Tibial nerve (tissue), 4 donors: ENCODE results near the gene SLC39A6. TPM values are rescaled to one million over a fixed set of nuclear protein-coding genes. Genes with fewer than 3 reads are reported as not detected.
"Not testable (repeated sequence)": the region's sequence is repeated elsewhere in the genome, so short reads cannot be mapped to it uniquely, and the experiment has no call there.

Source experiments
- DNase-seq, 2 donors: peaks; one replicate each; pipeline ENCODE4 v3.0.0-alpha.2; 2019; ENCODE audit warnings: low spot score in 2 of 2
- H3K27ac ChIP-seq, 4 donors: fragments of 200-600 bp; sonication (generic) in 3 of 4; one replicate each; pipeline ENCODE4 v1.5.1; 2017 to 2019; ENCODE audit warnings: mild to moderate bottlenecking in 1 of 4
- H3K27me3 ChIP-seq, 2 donors: fragments of 200-600 bp; sonication (generic) in 1 of 2; one replicate each; pipeline versions ENCODE4 v1.5.1 to v1.6.0; 2017 to 2019
- H3K36me3 ChIP-seq, 3 donors: fragments of 200-600 bp; sonication (generic); one replicate each; pipeline ENCODE4 v1.5.1; 2018 to 2019
- H3K4me1 ChIP-seq, 4 donors: fragments of 200-600 bp; sonication (generic) in 3 of 4; one replicate each; pipeline ENCODE4 v1.5.1; 2017 to 2019
- H3K4me3 ChIP-seq, 4 donors: fragments of 200-600 bp; sonication (generic) in 3 of 4; one replicate each; pipeline ENCODE4 v1.5.1; 2017 to 2019; ENCODE audit warnings: mild to moderate bottlenecking in 1 of 4, moderate library complexity in 1 of 4
- H3K9me3 ChIP-seq, 4 donors: fragments of 200-600 bp; sonication (generic) in 3 of 4; one replicate each; pipeline ENCODE4 v1.5.1; 2017 to 2019
- EP300 ChIP-seq, 2 donors: sonication (generic); formaldehyde crosslinking; IDR thresholded peaks; one replicate each; pipeline ENCODE4 v1.6.1; 2017; ENCODE audit warnings: antibody characterized with exemption in 2 of 2, mild to moderate bottlenecking in 1 of 2
- POLR2A ChIP-seq, 2 donors: fragments of 450-650 bp; IDR thresholded peaks; one replicate each; pipeline ENCODE4 v1.6.1; 2017; ENCODE audit warnings: antibody characterized with exemption in 2 of 2, mild to moderate bottlenecking in 2 of 2, moderate library complexity in 2 of 2
- WGBS, 2 donors: methylation state at CpG; one replicate each; pipeline ENCODE4 v1.1.5; 2018; 5-methylcytosine and 5-hydroxymethylcytosine counted together
- total RNA-seq, 4 donors: library from RNA; depleted of rRNA; stranded (reverse); fragments of >200 nt; gene quantifications; one replicate each; pipeline ENCODE4 v1.1.0, GENCODE V29; 2016
- TF ChIP-seq, protein P1 (sequence below), 5 experiments: fragments of 200-600 bp in 3 of 5; fragments of 450-650 bp in 2 of 5; sonication (generic) in 3 of 5; IDR thresholded peaks; one replicate each; pipeline ENCODE4 v1.5.1; 2016 to 2019; ENCODE audit warnings: antibody characterized with exemption in 5 of 5, mild to moderate bottlenecking in 3 of 5, moderate library complexity in 2 of 5

SLC39A6 gene
- total RNA-seq, 4 donors from 2014 or later = 43.3 to 53.3 (median 44.0) TPM

DNA sequence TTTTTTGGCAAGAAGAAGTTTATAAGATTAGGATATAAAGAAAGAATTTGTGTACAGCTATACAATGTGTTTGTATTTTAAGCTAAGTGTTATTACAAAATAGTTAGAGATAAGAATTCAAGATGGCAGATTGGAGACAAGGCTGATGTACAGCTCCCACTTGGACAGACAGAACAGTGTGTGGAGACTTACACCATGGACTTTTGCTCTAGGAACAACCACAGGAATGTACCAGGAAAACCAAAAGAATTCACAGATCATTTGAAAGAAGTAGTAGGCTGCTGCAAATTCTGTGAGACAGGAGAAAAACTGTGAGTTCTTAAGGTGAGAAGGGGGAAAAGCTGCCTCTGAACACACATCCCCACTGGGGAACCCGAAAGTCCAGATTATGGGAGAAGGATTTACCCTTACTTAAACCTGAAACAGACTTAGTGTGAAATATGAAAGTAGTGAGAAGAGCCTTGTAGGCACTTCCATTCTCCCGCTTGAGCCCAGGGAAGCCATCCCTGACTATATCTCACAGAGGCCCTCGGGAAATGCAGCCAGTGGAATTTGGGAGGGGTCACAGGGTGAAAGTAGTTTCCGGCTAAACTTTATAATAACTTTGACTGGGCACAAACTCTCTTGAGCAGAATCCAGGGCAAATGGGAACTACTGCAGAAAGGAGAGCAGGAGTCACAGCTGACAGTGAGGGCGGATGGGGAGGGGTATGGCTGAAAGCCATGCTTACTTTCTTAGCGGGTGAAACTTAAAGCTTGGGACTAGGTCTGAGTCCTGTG is 50.2 kb downstream of the SLC39A6 start:
- Histone ChIP-seq H3K27me3 (no peaks in the 10 kb centered on the region), H3K4me3 (no peak overlapping the region), H3K27ac (no peak overlapping the region), H3K36me3 (no peaks in the 10 kb centered on the region), H3K4me1 (no peaks in the 10 kb centered on the region), H3K9me3 (peaks cover 0 to 20% (median 2%) of the 10 kb centered on the region in 4 donors)
- TF ChIP-seq POLR2A (IDR thresholded peaks at IDR 0.05) (no peak), EP300 (IDR thresholded peaks at IDR 0.05) (no peak)
- TF ChIP-seq, protein P1, sequence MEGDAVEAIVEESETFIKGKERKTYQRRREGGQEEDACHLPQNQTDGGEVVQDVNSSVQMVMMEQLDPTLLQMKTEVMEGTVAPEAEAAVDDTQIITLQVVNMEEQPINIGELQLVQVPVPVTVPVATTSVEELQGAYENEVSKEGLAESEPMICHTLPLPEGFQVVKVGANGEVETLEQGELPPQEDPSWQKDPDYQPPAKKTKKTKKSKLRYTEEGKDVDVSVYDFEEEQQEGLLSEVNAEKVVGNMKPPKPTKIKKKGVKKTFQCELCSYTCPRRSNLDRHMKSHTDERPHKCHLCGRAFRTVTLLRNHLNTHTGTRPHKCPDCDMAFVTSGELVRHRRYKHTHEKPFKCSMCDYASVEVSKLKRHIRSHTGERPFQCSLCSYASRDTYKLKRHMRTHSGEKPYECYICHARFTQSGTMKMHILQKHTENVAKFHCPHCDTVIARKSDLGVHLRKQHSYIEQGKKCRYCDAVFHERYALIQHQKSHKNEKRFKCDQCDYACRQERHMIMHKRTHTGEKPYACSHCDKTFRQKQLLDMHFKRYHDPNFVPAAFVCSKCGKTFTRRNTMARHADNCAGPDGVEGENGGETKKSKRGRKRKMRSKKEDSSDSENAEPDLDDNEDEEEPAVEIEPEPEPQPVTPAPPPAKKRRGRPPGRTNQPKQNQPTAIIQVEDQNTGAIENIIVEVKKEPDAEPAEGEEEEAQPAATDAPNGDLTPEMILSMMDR (IDR thresholded peaks at IDR 0.05) = no peak
- WGBS, 2 donors = 68 to 70% methylated on average over 6 of the region's 6 CpGs
- no peak for DNase-seq

DNA sequence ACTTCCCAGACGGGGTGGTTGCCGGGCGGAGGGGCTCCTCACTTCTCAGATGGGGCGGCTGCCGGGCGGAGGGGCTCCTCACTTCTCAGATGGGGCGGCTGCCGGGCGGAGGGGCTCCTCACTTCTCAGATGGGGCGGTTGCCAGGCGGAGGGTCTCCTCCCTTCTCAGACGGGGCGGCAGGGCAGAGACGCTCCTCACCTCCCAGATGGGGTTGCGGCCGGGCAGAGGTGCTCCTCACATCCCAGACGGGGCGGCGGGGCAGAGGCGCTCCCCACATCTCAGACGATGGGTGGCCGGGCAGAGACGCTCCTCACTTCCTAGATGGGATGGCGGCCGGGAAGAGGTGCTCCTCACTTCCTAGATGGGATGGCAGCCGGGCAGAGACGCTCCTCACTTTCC is 51.4 kb downstream of the SLC39A6 start:
- H3K27me3 ChIP-seq, H3K36me3 ChIP-seq, DNase-seq, H3K4me3 ChIP-seq, H3K27ac ChIP-seq, H3K4me1 ChIP-seq: not testable (repeated sequence)
- 100% methylated on average over 2 of the region's 27 CpGs; no CpG with 5 or more reads in 1 of the 2 donors for WGBS, 2 donors
- peaks cover 0 to 20% (median 2%) of the 10 kb centered on the region in 4 donors for H3K9me3 ChIP-seq

DNA sequence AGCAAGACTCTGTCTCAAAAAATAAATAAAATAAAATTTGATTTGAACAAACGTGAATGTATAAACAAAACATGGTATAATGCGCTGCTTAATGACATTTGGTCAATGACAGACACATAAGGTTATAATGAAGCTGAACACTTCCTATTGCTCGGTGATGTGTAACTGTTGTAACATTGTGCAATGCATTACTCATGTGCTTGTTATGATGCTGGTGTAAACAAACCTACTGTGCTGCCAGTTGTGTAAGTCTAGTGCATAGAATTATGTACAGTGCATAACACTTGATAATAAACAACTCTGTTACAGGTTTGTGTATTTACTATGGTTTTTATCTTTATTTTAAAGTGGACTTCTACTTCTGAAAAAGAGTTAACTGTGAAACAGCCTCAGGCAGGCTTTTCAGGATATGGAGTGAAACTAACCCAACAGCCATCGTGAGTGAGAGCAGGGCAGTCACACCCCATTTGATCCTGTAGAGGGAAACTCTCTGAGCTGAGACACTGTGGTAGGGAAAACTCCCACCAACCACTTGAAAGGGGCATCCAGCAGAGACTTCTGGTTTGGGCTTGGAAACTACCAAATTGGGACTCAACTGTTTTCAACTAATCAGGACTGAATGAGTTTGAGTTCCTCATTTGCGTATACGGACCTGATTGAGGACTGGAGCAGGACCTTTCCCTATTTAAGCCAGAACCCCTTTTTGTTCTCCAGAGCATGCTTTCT is 53.1 kb downstream of the SLC39A6 start:
- Histone ChIP-seq H3K4me1 (no peaks in the 10 kb centered on the region), H3K27ac (no peak overlapping the region), H3K4me3 (no peak overlapping the region), H3K27me3 (no peaks in the 10 kb centered on the region), H3K9me3 (peaks cover 0 to 13% (median 2%) of the 10 kb centered on the region in 4 donors), H3K36me3 (no peaks in the 10 kb centered on the region)
- 52 to 62% methylated on average over 6 of the region's 6 CpGs for WGBS, 2 donors
- no peak for DNase-seq
- TF ChIP-seq EP300 (IDR thresholded peaks at IDR 0.05) (no peak), POLR2A (IDR thresholded peaks at IDR 0.05) (no peak)
- TF ChIP-seq, protein P1 (IDR thresholded peaks at IDR 0.05) = no peak

DNA sequence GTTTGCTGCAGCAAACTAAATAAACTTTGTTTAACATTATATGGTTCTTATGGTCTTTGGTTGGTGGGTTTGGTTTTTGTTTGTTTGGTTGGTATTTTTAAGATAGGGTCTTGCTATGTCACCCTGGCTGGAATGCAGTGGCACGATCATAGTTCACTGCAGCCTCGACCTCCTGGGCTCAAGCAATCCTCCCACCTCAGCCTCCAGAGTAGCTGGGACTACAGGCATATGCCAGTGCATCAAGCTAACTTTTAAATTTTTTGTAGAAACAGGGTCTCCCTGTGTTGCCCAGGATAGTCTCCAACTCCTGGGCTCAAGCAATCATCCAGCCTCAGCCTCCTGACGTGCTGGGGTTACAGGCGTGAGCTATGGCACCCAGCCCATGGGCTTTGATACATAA is 54.7 kb downstream of the SLC39A6 start:
- H3K4me3 ChIP-seq = no peak overlapping the region
- H3K4me1 ChIP-seq = no peaks in the 10 kb centered on the region
- no peak for DNase-seq
- no peaks in the 10 kb centered on the region for H3K36me3 ChIP-seq
- H3K27ac ChIP-seq = no peak overlapping the region
- peaks cover 0 to 4% (median 0%) of the 10 kb centered on the region in 4 donors for H3K9me3 ChIP-seq
- 81% methylated on average over 4 of the region's 4 CpGs for WGBS, 2 donors
- TF ChIP-seq POLR2A (IDR thresholded peaks at IDR 0.05) (no peak), EP300 (IDR thresholded peaks at IDR 0.05) (no peak)
- TF ChIP-seq, protein P1 (IDR thresholded peaks at IDR 0.05) = no peak
- no peaks in the 10 kb centered on the region for H3K27me3 ChIP-seq

DNA sequence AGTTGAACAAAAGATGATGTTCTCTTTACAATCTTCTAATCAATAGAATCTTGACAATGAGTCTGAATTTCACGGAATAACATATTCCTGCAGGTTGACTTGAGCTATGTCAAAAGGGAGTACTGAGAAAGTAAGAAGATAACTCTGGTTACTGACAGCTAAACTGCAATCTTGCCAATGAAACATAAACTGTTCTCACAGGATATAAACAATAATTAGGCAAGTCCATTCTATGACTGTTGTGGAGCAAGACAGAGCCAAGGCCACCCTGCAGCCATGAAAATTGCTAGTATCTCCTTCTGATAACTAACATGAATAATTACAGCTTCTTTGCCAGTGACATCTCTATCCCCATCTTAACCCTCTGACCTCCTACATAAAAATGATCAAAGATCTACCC is 55.5 kb downstream of the SLC39A6 start:
- H3K9me3 ChIP-seq = no peaks in the 10 kb centered on the region
- TF ChIP-seq POLR2A (IDR thresholded peaks at IDR 0.05) (no peak), EP300 (IDR thresholded peaks at IDR 0.05) (no peak)
- TF ChIP-seq, protein P1 (IDR thresholded peaks at IDR 0.05) = no peak
- 92 to 96% methylated on average over 1 of the region's 1 CpG for WGBS, 2 donors
- no peak overlapping the region for H3K4me3 ChIP-seq
- H3K4me1 ChIP-seq = no peaks in the 10 kb centered on the region
- H3K36me3 ChIP-seq = no peaks in the 10 kb centered on the region
- H3K27me3 ChIP-seq = no peaks in the 10 kb centered on the region
- DNase-seq = no peak
- H3K27ac ChIP-seq = no peak overlapping the region

DNA sequence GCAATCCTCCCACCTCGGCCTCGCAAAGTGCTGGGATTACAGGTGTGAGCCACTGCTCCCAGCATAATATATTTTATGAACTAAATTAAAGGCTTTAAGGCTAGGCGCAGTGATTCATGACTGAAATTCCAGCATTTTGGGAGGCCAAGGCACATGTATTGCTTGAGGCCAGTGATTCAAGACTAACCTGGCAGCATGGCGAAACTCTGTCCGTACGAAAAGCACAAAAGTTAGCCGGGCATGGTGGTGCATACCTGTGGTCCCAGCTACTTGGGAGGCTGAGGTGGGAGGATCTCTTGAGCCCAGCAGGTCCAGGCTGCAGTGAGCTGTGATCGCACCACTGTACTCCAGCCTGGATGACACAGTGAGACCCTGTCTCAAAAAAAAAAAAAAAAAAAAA is 56.7 kb downstream of the SLC39A6 start:
- 89 to 93% methylated on average over 7 to 8 of the region's 8 CpGs for WGBS, 2 donors

More for the DNA sequence above, 56.7 kb downstream of the SLC39A6 start:
- not testable (repeated sequence) for H3K9me3 ChIP-seq, H3K36me3 ChIP-seq, H3K27me3 ChIP-seq, H3K27ac ChIP-seq, H3K4me1 ChIP-seq, DNase-seq, H3K4me3 ChIP-seq
